A549 (cell line): ENCODE data around the gene MEIOC. TPM values are rescaled to one million over a fixed set of nuclear protein-coding genes. Genes with fewer than 3 reads are reported as not detected.

Source experiments
- ATAC-seq, 2 experiments: fragments of 200-7000 bp in 1 of 2; fragments of >200 bp in 1 of 2; cut with Nextera tagmentation in 1 of 2; cut with Tn5 transposase in 1 of 2; 3 replicates each; pipeline versions ENCODE4 v1.8.0 to v1.9.1; 2018 to 2020; ENCODE audit warnings: mild to moderate bottlenecking in 1 of 2, moderate library complexity in 1 of 2
- CTCF ChIA-PET: fragments of 300-600 bp; sonication (Branson Sonifier 250); formaldehyde crosslinking; extraction: SDS; loops from one replicate; lab custom pipeline; 2021; ENCODE audit warnings: antibody characterized with exemption, inconsistent platforms; lab: Yijun Ruan, JAX
- POLR2A ChIA-PET: fragments of 350-600 bp; formaldehyde crosslinking; extraction: SDS; loops from one replicate; lab custom pipeline; 2021; ENCODE audit warnings: antibody characterized with exemption, inconsistent platforms; lab: Yijun Ruan, JAX
- DNase-seq, 2 experiments: peaks; one replicate each; pipeline versions ENCODE4 v3.0.0 to v3.0.0-alpha.2; 2011 to 2016; ENCODE audit warnings: low read depth in 1 of 2, low spot score in 1 of 2
- FAIRE-seq: peaks from 2 replicates; lab custom pipeline; 2011; peaks lifted over from hg19 to GRCh38; lab: Jason Lieb, UNC
- H3K27ac ChIP-seq, 2 experiments: fragments of >200 bp; sonication (Bioruptor Twin); formaldehyde crosslinking; 3 replicates each; pipeline ENCODE4 v1.5.1; 2016 to 2017
- H3K4me1 ChIP-seq: fragments of >200 bp; sonication (Bioruptor Twin); formaldehyde crosslinking; 3 replicates; pipeline ENCODE4 v1.6.1; 2016
- H3K4me2 ChIP-seq: fragments of >200 bp; sonication (Bioruptor Twin); formaldehyde crosslinking; 3 replicates; pipeline ENCODE4 v1.6.1; 2016
- H3K4me3 ChIP-seq: fragments of >200 bp; sonication (Bioruptor Twin); formaldehyde crosslinking; 3 replicates; pipeline ENCODE4 v1.5.1; 2016
- H3K9me3 ChIP-seq: fragments of >200 bp; sonication (Bioruptor Twin); formaldehyde crosslinking; 3 replicates; pipeline ENCODE4 v1.6.1; 2016
- BCL3 ChIP-seq: fragments of >200 bp; sonication (Bioruptor Twin); formaldehyde crosslinking; IDR thresholded peaks from 3 replicates; pipeline ENCODE4 v1.6.1; 2016
- CBX8 ChIP-seq: fragments of 200-600 bp; sonication (generic); IDR thresholded peaks from 2 replicates; pipeline ENCODE4 v1.6.1; 2016
- CEBPB ChIP-seq, 2 experiments: fragments of >200 bp in 1 of 2; sonication (Bioruptor Twin) in 1 of 2; formaldehyde crosslinking in 1 of 2; IDR thresholded peaks; 2 replicates each; pipeline ENCODE4 v1.6.1; 2012 to 2016
- CHD2 ChIP-seq: fragments of 150-350 bp; IDR thresholded peaks from 2 replicates; pipeline ENCODE4 v1.6.1; 2014; ENCODE audit warnings: low read length; ENCODE audit not compliant: partially characterized antibody
- FOSL2 ChIP-seq, 2 experiments: fragments of 450-650 bp in 1 of 2; fragments of >200 bp in 1 of 2; sonication (Bioruptor Twin) in 1 of 2; formaldehyde crosslinking; IDR thresholded peaks; 2 replicates each; pipeline versions ENCODE4 v1.5.0 to v1.6.1; 2016 to 2020; ENCODE audit warnings: mild to moderate bottlenecking in 1 of 2, moderate library complexity in 1 of 2
- HDAC2 ChIP-seq: fragments of 200-600 bp; sonication (generic); IDR thresholded peaks from 2 replicates; pipeline ENCODE4 v1.6.1; 2016
- HMGXB4 ChIP-seq: fragments of 250-450 bp; sonication (Bioruptor Pico); IDR thresholded peaks from 2 replicates; pipeline ENCODE4 v1.5.0; 2021; ENCODE audit warnings: mild to moderate bottlenecking, moderate library complexity, borderline replicate concordance
- HOXA7 ChIP-seq: fragments of 250-450 bp; sonication (Bioruptor Pico); IDR thresholded peaks from 2 replicates; pipeline ENCODE4 v1.5.0; 2020; ENCODE audit warnings: mild to moderate bottlenecking, moderate library complexity
- JUN ChIP-seq, 2 experiments: fragments of >200 bp; sonication (Bioruptor Twin); formaldehyde crosslinking; IDR thresholded peaks; 2 replicates in 1 of 2; 3 replicates in 1 of 2; pipeline ENCODE4 v1.6.1; 2016 to 2017
- NPAS2 ChIP-seq: fragments of 250-450 bp; sonication (Bioruptor Pico); IDR thresholded peaks from 2 replicates; pipeline ENCODE4 v1.8.0; 2022; ENCODE audit warnings: mild to moderate bottlenecking, moderate library complexity, borderline replicate concordance
- RAD21 ChIP-seq, 2 experiments: fragments of >200 bp in 1 of 2; sonication (Bioruptor Twin) in 1 of 2; formaldehyde crosslinking in 1 of 2; IDR thresholded peaks in 1 of 2; conservative IDR thresholded peaks in 1 of 2; 2 replicates in 1 of 2; 3 replicates in 1 of 2; pipeline ENCODE4 v1.6.1; 2012 to 2018; ENCODE audit warnings: inconsistent platforms in 1 of 2
- RFX5 ChIP-seq: fragments of 450-650 bp; IDR thresholded peaks from 2 replicates; pipeline ENCODE4 v1.7.1; 2014; ENCODE audit warnings: antibody characterized with exemption, mild to moderate bottlenecking, moderate library complexity
- TFCP2L1 ChIP-seq: fragments of 250-450 bp; sonication (Bioruptor Pico); IDR thresholded peaks from 2 replicates; pipeline ENCODE4 v1.5.0; 2021; ENCODE audit warnings: mild to moderate bottlenecking
- ZNF302 ChIP-seq: fragments of 250-450 bp; sonication (Bioruptor Pico); IDR thresholded peaks from 2 replicates; pipeline ENCODE4 v1.9.0; 2021; ENCODE audit warnings: inconsistent platforms, mild to moderate bottlenecking, moderate library complexity
- WGBS: methylation state at CpG from one replicate; pipeline ENCODE4 v1.1.6; 2017; ENCODE audit errors: missing lambda C conversion rate; 5-methylcytosine and 5-hydroxymethylcytosine counted together
- polyA plus RNA-seq, 4 experiments: library from polyadenylated mRNA; depleted of rRNA in 3 of 4; stranded (reverse); fragments of >200 nt; fragmentation: RNase III in 1 of 4; extraction: RNeasy Plus Mini Kit Qiagen cat#74134 plus additional on column Dnase treatment in 1 of 4; gene quantifications; 2 replicates in 3 of 4; 3 replicates in 1 of 4; pipeline ENCODE4 v1.2.3, GENCODE V29; 2011 to 2017
- TF ChIP-seq, protein P1 (sequence below): fragments of >200 bp; sonication (Bioruptor Twin); formaldehyde crosslinking; IDR thresholded peaks from 2 replicates; pipeline ENCODE4 v1.6.1; 2016
- TF ChIP-seq, protein P2 (sequence below): fragments of 150-350 bp; IDR thresholded peaks from 2 replicates; pipeline ENCODE4 v1.6.1; 2014; ENCODE audit warnings: low read depth, mild to moderate bottlenecking, low read length

Gene MEIOC
- polyA plus RNA-seq, 2 of the 4 experiments (the other 2 are of a cell fraction), result 5.9 to 18.2 TPM

GRCh38 chr17:44661835-44662234 lies 5.6 kb downstream of the MEIOC start:
- no peaks in the 10 kb centered on the region for H3K4me1 ChIP-seq
- FAIRE-seq (no peak), DNase-seq (no peak), ATAC-seq (no peak)
- POLR2A ChIA-PET, result no interaction called here
- no peak overlapping the region for H3K4me3 ChIP-seq
- no peak overlapping the region for H3K27ac ChIP-seq
- no peak for TF ChIP-seq TFCP2L1
- H3K9me3 ChIP-seq, result no peaks in the 10 kb centered on the region
- over 99% methylated on average over 2 of the region's 2 CpGs for WGBS
- H3K4me2 ChIP-seq, result no peak overlapping the region
- CTCF ChIA-PET, result interaction anchor here (1.0 to 2.4 kb wide), 3 partner anchors 10 to 128 kb away, joined by 3 to 7 read pairs (median 6); no protein-coding TSS in a partner anchor

- H3K4me1 ChIP-seq, result no peaks in the 10 kb centered on the region
- no peak for FAIRE-seq
- 91% methylated on average over 1 of the region's 1 CpG for WGBS
- DNase-seq, result no peak
- H3K27ac ChIP-seq, result no peak overlapping the region
- ChIA-PET POLR2A (interaction anchor here (0.5 kb wide), 1 partner anchor 8 kb away, joined by 5 read pairs; no protein-coding TSS in a partner anchor), CTCF (interaction anchor here (0.8 to 1.7 kb wide), 4 partner anchors 8 to 129 kb away, joined by 3 to 6 read pairs (median 4); no protein-coding TSS in a partner anchor)
- H3K9me3 ChIP-seq, result no peaks in the 10 kb centered on the region
- no peak for TF ChIP-seq RFX5
- TF ChIP-seq, all 56 proteins: peak for 0
- H3K4me3 ChIP-seq, result no peak overlapping the region
- ATAC-seq, result no peak
- no peak overlapping the region for H3K4me2 ChIP-seq
Observed at GRCh38 chr17:44663095-44663494, 6.8 kb downstream of the MEIOC start.

DNA sequence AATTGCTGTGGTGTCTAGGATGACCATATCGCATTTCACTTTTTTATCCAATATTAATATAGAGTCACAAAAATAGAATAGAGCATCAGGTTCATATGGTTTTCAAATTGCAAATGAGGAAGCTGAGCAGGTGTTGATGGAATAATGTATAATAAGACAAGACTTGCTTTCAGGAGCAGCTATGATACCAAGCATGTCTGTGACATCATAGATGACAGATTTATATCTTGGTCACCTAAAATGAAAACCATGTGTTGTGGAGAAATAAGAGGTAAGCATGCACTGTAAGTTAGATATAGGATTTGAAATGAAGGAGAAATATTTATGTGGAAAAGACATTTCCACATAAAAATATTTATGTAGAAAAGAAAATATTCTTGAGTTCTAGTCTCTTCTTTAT lies 8.6 kb downstream of the MEIOC start:
- no peak for ATAC-seq
- TF ChIP-seq CEBPB (IDR thresholded peaks at IDR 0.05) (no peak), HMGXB4 (CRISPR knock-in tag) (no peak), JUN (IDR thresholded peaks at IDR 0.05) (no peak), HDAC2 (no peak), NPAS2 (CRISPR knock-in tag) (no peak), TFCP2L1 (no peak), RAD21 (conservative IDR thresholded peaks at IDR 0.05 in 1 of 2, IDR thresholded peaks at IDR 0.05 in 1 of 2) (no peak), BCL3 (no peak), CBX8 (no peak), HOXA7 (CRISPR knock-in tag) (no peak), FOSL2 (IDR thresholded peaks at IDR 0.05) (no peak), FOSL2 (CRISPR knock-in tag; IDR thresholded peaks at IDR 0.05) (no peak), CHD2 (no peak), ZNF302 (no peak)
- TF ChIP-seq, protein P1, sequence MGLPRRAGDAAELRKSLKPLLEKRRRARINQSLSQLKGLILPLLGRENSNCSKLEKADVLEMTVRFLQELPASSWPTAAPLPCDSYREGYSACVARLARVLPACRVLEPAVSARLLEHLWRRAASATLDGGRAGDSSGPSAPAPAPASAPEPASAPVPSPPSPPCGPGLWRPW, result no peak
- TF ChIP-seq, protein P2, sequence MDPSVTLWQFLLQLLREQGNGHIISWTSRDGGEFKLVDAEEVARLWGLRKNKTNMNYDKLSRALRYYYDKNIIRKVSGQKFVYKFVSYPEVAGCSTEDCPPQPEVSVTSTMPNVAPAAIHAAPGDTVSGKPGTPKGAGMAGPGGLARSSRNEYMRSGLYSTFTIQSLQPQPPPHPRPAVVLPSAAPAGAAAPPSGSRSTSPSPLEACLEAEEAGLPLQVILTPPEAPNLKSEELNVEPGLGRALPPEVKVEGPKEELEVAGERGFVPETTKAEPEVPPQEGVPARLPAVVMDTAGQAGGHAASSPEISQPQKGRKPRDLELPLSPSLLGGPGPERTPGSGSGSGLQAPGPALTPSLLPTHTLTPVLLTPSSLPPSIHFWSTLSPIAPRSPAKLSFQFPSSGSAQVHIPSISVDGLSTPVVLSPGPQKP, result no peak
- no peak overlapping the region for H3K27ac ChIP-seq
- FAIRE-seq, result no peak
- H3K9me3 ChIP-seq, result no peaks in the 10 kb centered on the region
- H3K4me3 ChIP-seq, result no peak overlapping the region
- POLR2A ChIA-PET, result interaction anchor here (0.6 kb wide), 1 partner anchor 13 kb away, joined by 4 read pairs; no protein-coding TSS in a partner anchor
- 97% methylated on average over 1 of the region's 1 CpG for WGBS
- CTCF ChIA-PET, result no interaction called here
- H3K4me1 ChIP-seq, result no peaks in the 10 kb centered on the region
- DNase-seq, result no peak
- no peak overlapping the region for H3K4me2 ChIP-seq
